Thoracic aorta (tissue), 2 donors: Measurements from ENCODE around the gene RECK. TPM values are rescaled to one million over a fixed set of nuclear protein-coding genes. Genes with fewer than 3 reads are reported as not detected.

Experiments used
- ATAC-seq: fragments of 150-250 bp; one replicate; pipeline ENCODE4 v1.8.0; 2017; ENCODE audit warnings: low read depth; ENCODE audit not compliant: insufficient number of reproducible peaks, low FRiP score
- DNase-seq: peaks from one replicate; pipeline ENCODE4 v3.0.0-alpha.2; 2020; ENCODE audit warnings: low spot score
- H3K27ac ChIP-seq, 2 donors: fragments of 200-600 bp; sonication (generic); 1 replicate in 1 of 2; 2 replicates in 1 of 2; pipeline ENCODE4 v1.5.1; 2016; ENCODE audit warnings: mild to moderate bottlenecking in 2 of 2, moderate library complexity in 2 of 2
- H3K27me3 ChIP-seq: fragments of 200-600 bp; sonication (generic); replicated peaks from 2 replicates; pipeline ENCODE4 v1.6.0; 2016; ENCODE audit warnings: mild to moderate bottlenecking; ENCODE audit not compliant: insufficient read depth
- H3K36me3 ChIP-seq: fragments of 200-600 bp; sonication (generic); one replicate; pipeline ENCODE4 v1.5.1; 2016
- H3K4me1 ChIP-seq, 2 donors: fragments of 200-600 bp; sonication (generic); 1 replicate in 1 of 2; 2 replicates in 1 of 2; pipeline versions ENCODE4 v1.5.1 to v1.6.0; 2016; ENCODE audit warnings: low read depth in 2 of 2, mild to moderate bottlenecking in 1 of 2; ENCODE audit not compliant: control insufficient read depth in 1 of 2
- H3K4me3 ChIP-seq: fragments of 200-600 bp; sonication (generic); 2 replicates; pipeline ENCODE4 v1.5.1; 2016; ENCODE audit warnings: mild to moderate bottlenecking
- H3K9me3 ChIP-seq: fragments of 200-600 bp; sonication (generic); 2 replicates; pipeline ENCODE4 v1.5.1; 2016
- CTCF ChIP-seq: fragments of 200-600 bp; sonication (generic); IDR thresholded peaks from one replicate; pipeline ENCODE4 v1.5.1; 2019; ENCODE audit warnings: antibody characterized with exemption
- total RNA-seq, 2 donors: library from RNA; depleted of rRNA; stranded (reverse); fragments of >200 nt; gene quantifications; one replicate each; pipeline versions ENCODE4 v1.1.0 to v1.2.3, GENCODE V29; 2016

RECK gene
- total RNA-seq, 2 donors from 2014 or later = 19.8 to 30.5 TPM

GRCh38 chr9:36039696-36040095 lies 3.0 kb downstream of the RECK start:
- H3K36me3 ChIP-seq = no peaks in the 10 kb centered on the region
- no peaks in the 10 kb centered on the region for H3K9me3 ChIP-seq
- DNase-seq (no peak), ATAC-seq (no peak)
- no peak overlapping the region for H3K27ac ChIP-seq
- no peak overlapping the region for H3K4me3 ChIP-seq
- TF ChIP-seq CTCF = no peak
- H3K27me3 ChIP-seq = no peaks in the 10 kb centered on the region
- H3K4me1 ChIP-seq = peaks cover 23 to 48% of the 10 kb centered on the region in 2 donors

GRCh38 chr9:36040271-36040925 lies 3.7 kb downstream of the RECK start:
- Histone ChIP-seq H3K27me3 (no peaks in the 10 kb centered on the region), H3K4me1 (peaks cover 23 to 48% of the 10 kb centered on the region in 2 donors), H3K36me3 (no peaks in the 10 kb centered on the region), H3K9me3 (no peaks in the 10 kb centered on the region), H3K27ac (no peak overlapping the region), H3K4me3 (no peak overlapping the region)
- no peak for ATAC-seq
- no peak for TF ChIP-seq CTCF
- DNase-seq = no peak

GRCh38 chr9:36041506-36041905 lies 4.8 kb downstream of the RECK start:
- peaks cover 20 to 42% of the 10 kb centered on the region in 2 donors for H3K4me1 ChIP-seq
- no peaks in the 10 kb centered on the region for H3K36me3 ChIP-seq
- no peak for DNase-seq
- H3K4me3 ChIP-seq = no peak overlapping the region
- TF ChIP-seq CTCF = no peak
- H3K27me3 ChIP-seq = no peaks in the 10 kb centered on the region
- H3K27ac ChIP-seq = no peak overlapping the region
- no peaks in the 10 kb centered on the region for H3K9me3 ChIP-seq
- no peak for ATAC-seq

GRCh38 chr9:36045610-36046009 lies 8.9 kb downstream of the RECK start:
- Histone ChIP-seq H3K27me3 (no peaks in the 10 kb centered on the region), H3K9me3 (no peaks in the 10 kb centered on the region), H3K4me3 (no peak overlapping the region), H3K36me3 (no peaks in the 10 kb centered on the region), H3K27ac (no peak overlapping the region), H3K4me1 (peaks cover 6 to 15% of the 10 kb centered on the region in 2 donors)
- DNase-seq (no peak), ATAC-seq (no peak)
- no peak for TF ChIP-seq CTCF

GRCh38 chr9:36046923-36047322 lies 10.2 kb downstream of the RECK start:
- Histone ChIP-seq H3K36me3 (no peaks in the 10 kb centered on the region), H3K4me1 (peaks cover 0 to 2% of the 10 kb centered on the region in 2 donors), H3K27ac (no peak overlapping the region), H3K9me3 (no peaks in the 10 kb centered on the region), H3K4me3 (no peak overlapping the region), H3K27me3 (no peaks in the 10 kb centered on the region)
- no peak for DNase-seq
- TF ChIP-seq CTCF = no peak
- ATAC-seq = no peak
